GM23338 (cell line): ENCODE results near the gene RTN4IP1. TPM values are rescaled to one million over a fixed set of nuclear protein-coding genes. Genes with fewer than 3 reads are reported as not detected.
"Not testable (repeated sequence)": the region's sequence is repeated elsewhere in the genome, so short reads cannot be mapped to it uniquely, and the experiment has no call there.

Source experiments
- ATAC-seq: fragments of 200-7000 bp; cut with Tn5 transposase; 3 replicates; pipeline ENCODE4 v1.9.1; 2020
- DNase-seq: peaks from one replicate; pipeline ENCODE4 v3.0.0-alpha.2; 2015; ENCODE audit warnings: low spot score
- H2AFZ ChIP-seq: fragments of 200-600 bp; sonication (generic); 2 replicates; pipeline ENCODE4 v1.8.0; 2016; ENCODE audit warnings: antibody characterized with exemption, mild to moderate bottlenecking, moderate library complexity
- H3F3A ChIP-seq: fragments of 200-600 bp; sonication (generic); replicated peaks from 2 replicates; pipeline ENCODE4 v1.8.0; 2017; ENCODE audit warnings: antibody characterized with exemption, mixed run types, low read depth
- H3K27ac ChIP-seq: fragments of 200-600 bp; sonication (generic); 2 replicates; pipeline ENCODE4 v1.6.1; 2016; ENCODE audit warnings: low read depth
- H3K27me3 ChIP-seq: fragments of 200-600 bp; sonication (generic); 2 replicates; pipeline ENCODE4 v1.8.0; 2016; ENCODE audit warnings: mild to moderate bottlenecking, mixed run types, moderate library complexity; ENCODE audit not compliant: insufficient read depth
- H3K36me3 ChIP-seq: fragments of 200-600 bp; sonication (generic); 2 replicates; pipeline ENCODE4 v1.8.0; 2016; ENCODE audit warnings: mild to moderate bottlenecking; ENCODE audit not compliant: insufficient read depth
- H3K4me1 ChIP-seq: fragments of 200-600 bp; sonication (generic); 2 replicates; pipeline ENCODE4 v1.8.0; 2016; ENCODE audit warnings: mild to moderate bottlenecking, moderate library complexity; ENCODE audit not compliant: insufficient read depth
- H3K4me2 ChIP-seq: fragments of 200-600 bp; sonication (generic); 2 replicates; pipeline ENCODE4 v1.7.1; 2017; ENCODE audit warnings: mixed run types
- H3K4me3 ChIP-seq: fragments of 200-600 bp; sonication (generic); 2 replicates; pipeline ENCODE4 v1.6.1; 2016; ENCODE audit warnings: mixed run types
- H3K79me2 ChIP-seq: fragments of 200-600 bp; sonication (generic); replicated peaks from 2 replicates; pipeline ENCODE4 v1.8.0; 2017; ENCODE audit warnings: mild to moderate bottlenecking; ENCODE audit not compliant: insufficient read depth
- H3K9me2 ChIP-seq: fragments of 200-600 bp; sonication (generic); 2 replicates; pipeline ENCODE4 v1.8.0; 2017; ENCODE audit not compliant: insufficient read depth
- H4K20me1 ChIP-seq: fragments of 200-600 bp; sonication (generic); replicated peaks from 2 replicates; pipeline ENCODE4 v1.8.0; 2017; ENCODE audit warnings: mild to moderate bottlenecking; ENCODE audit not compliant: insufficient read depth
- H3K27ac Mint-ChIP-seq: 2 replicates; pipeline ENCODE4 v1.8.0; 2020; ENCODE audit warnings: inconsistent platforms, mild to moderate bottlenecking, moderate library complexity, mixed read lengths
- H3K27me3 Mint-ChIP-seq: 3 replicates; pipeline ENCODE4 v1.8.0; 2022; ENCODE audit warnings: low read depth, mild to moderate bottlenecking, moderate library complexity, mixed read lengths, inconsistent platforms; ENCODE audit not compliant: insufficient read depth, poor library complexity
- H3K36me3 Mint-ChIP-seq: 3 replicates; pipeline ENCODE4 v1.8.0; 2021; ENCODE audit warnings: low read depth, mild to moderate bottlenecking, inconsistent platforms, moderate library complexity, mixed read lengths
- H3K4me1 Mint-ChIP-seq: 3 replicates; pipeline ENCODE4 v1.8.0; 2020; ENCODE audit warnings: mild to moderate bottlenecking, inconsistent platforms, mixed read lengths
- H3K4me3 Mint-ChIP-seq: 3 replicates; pipeline ENCODE4 v1.8.0; 2021; ENCODE audit warnings: moderate library complexity, mild to moderate bottlenecking, inconsistent platforms, mixed read lengths
- H3K9me3 Mint-ChIP-seq: 3 replicates; pipeline ENCODE4 v1.8.0; 2020; ENCODE audit warnings: moderate library complexity, mild to moderate bottlenecking, inconsistent platforms, mixed read lengths
- CREB1 ChIP-seq: fragments of 250-450 bp; sonication (Bioruptor Pico); IDR thresholded peaks from 2 replicates; pipeline ENCODE4 v1.5.0; 2020; ENCODE audit warnings: low read depth, mild to moderate bottlenecking, moderate library complexity
- CTCF ChIP-seq, 2 experiments: fragments of 200-600 bp in 1 of 2; sonication (generic) in 1 of 2; conservative IDR thresholded peaks; 2 replicates each; pipeline versions ENCODE4 v1.5.1 to v1.6.1; 2016 to 2017; ENCODE audit warnings: antibody characterized with exemption in 2 of 2, low read depth in 2 of 2, mild to moderate bottlenecking in 2 of 2, moderate library complexity in 1 of 2
- EZH2phosphoT487 ChIP-seq: fragments of 200-600 bp; sonication (generic); IDR thresholded peaks from one replicate; pipeline ENCODE4 v1.8.1; 2018; ENCODE audit warnings: antibody characterized with exemption; ENCODE audit not compliant: unreplicated experiment
- JUNB ChIP-seq: IDR thresholded peaks from one replicate; pipeline ENCODE4 v1.6.1; 2016; ENCODE audit warnings: antibody characterized with exemption; ENCODE audit not compliant: unreplicated experiment
- NANOG ChIP-seq: IDR thresholded peaks from 2 replicates; pipeline ENCODE4 v1.6.1; 2016; ENCODE audit warnings: antibody characterized with exemption, borderline replicate concordance
- POLR2AphosphoS5 ChIP-seq: IDR thresholded peaks from 2 replicates; pipeline ENCODE4 v1.6.1; 2016; ENCODE audit warnings: antibody characterized with exemption, low read depth
- ZNF114 ChIP-seq: fragments of 250-450 bp; sonication (Bioruptor Pico); IDR thresholded peaks from 2 replicates; pipeline ENCODE4 v1.5.0; 2020; ENCODE audit warnings: mild to moderate bottlenecking, moderate library complexity
- ZNF331 ChIP-seq: fragments of 250-450 bp; sonication (Bioruptor Pico); IDR thresholded peaks from 2 replicates; pipeline ENCODE4 v1.5.0; 2020; ENCODE audit warnings: low read depth, mild to moderate bottlenecking, moderate library complexity
- polyA plus RNA-seq: library from polyadenylated mRNA; unstranded; fragments of >200 nt; fragmentation: Nextera tagmentation; extraction: Ambion mirVana; gene quantifications from 2 replicates; pipeline ENCODE4 v1.2.1, GENCODE V29; 2016
- total RNA-seq: library from RNA; depleted of rRNA; stranded (reverse); fragments of >200 nt; shearing (Covaris generic); gene quantifications from 2 replicates; pipeline ENCODE4 v1.2.3, GENCODE V29; 2014
- TF ChIP-seq, protein P1 (sequence below): fragments of 250-450 bp; sonication (Bioruptor Pico); IDR thresholded peaks from 2 replicates; pipeline ENCODE4 v1.5.0; 2020; ENCODE audit warnings: mild to moderate bottlenecking, moderate library complexity
- TF ChIP-seq, protein P2 (sequence below): IDR thresholded peaks from 2 replicates; pipeline ENCODE4 v1.6.1; 2016; ENCODE audit warnings: antibody characterized with exemption

Gene RTN4IP1
- total and polyA plus RNA-seq, 2 experiments from 2014 or later, result 14.5 to 17.5 TPM

DNA sequence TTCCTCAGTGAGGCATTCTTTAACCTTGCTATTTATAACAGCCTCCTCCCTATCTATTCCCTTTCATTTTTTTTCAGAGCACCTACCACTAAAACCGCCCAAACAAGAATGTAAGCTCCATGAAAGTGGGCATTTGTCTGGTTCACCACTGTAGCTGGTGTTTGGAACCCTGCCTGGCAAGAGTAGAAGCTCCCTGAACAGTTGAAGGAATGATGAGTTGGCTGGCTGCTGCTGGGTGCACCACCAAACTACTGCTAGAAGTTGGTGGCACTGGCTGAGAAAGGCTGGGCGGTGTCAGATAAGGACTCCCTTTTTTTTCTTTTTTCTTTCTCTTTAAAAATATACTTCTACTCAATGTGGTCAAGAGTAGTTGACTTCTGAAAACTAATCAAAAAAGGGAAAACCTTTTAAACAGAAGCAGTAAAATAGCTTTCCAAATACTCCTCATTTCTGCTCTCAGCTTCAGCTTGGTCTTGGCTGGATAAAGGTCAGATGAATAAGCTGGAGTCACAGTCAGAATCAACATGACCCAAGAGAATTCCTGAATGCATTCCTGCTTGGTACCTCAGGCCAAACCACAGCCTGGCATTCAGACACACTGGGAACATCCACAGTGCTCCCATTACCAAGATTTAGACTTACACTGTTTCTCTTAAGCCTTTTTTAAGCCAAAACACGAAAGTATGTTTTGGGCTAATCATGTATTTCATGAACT lies 38.0 kb downstream of the RTN4IP1 start:
- DNase-seq (no peak), ATAC-seq (no peak)
- Histone ChIP-seq H3K4me3 (no peak overlapping the region), H3F3A (no peaks in the 10 kb centered on the region), H3K9me2 (0 out of 2 replicates have a peak, but pooled peaks cover 5% of the 10 kb centered on the region), H3K27me3 (no peaks in the 10 kb centered on the region), H3K36me3 (no peaks in the 10 kb centered on the region), H3K4me2 (no peak overlapping the region), H3K79me2 (no peaks in the 10 kb centered on the region), H2AFZ (no peak overlapping the region), H3K27ac (no peak overlapping the region), H4K20me1 (no peaks in the 10 kb centered on the region; the same call in 1 of the 2 replicates), H3K4me1 (no peaks in the 10 kb centered on the region)
- TF ChIP-seq ZNF114 (CRISPR knock-in tag) (no peak), POLR2AphosphoS5 (no peak), EZH2phosphoT487 (no peak), ZNF331 (no peak), CTCF (conservative IDR thresholded peaks at IDR 0.05; ENCODE audit: low read depth in 2 of 2) (no peak), JUNB (no peak), CREB1 (CRISPR knock-in tag) (no peak), NANOG (no peak)
- TF ChIP-seq, protein P1, sequence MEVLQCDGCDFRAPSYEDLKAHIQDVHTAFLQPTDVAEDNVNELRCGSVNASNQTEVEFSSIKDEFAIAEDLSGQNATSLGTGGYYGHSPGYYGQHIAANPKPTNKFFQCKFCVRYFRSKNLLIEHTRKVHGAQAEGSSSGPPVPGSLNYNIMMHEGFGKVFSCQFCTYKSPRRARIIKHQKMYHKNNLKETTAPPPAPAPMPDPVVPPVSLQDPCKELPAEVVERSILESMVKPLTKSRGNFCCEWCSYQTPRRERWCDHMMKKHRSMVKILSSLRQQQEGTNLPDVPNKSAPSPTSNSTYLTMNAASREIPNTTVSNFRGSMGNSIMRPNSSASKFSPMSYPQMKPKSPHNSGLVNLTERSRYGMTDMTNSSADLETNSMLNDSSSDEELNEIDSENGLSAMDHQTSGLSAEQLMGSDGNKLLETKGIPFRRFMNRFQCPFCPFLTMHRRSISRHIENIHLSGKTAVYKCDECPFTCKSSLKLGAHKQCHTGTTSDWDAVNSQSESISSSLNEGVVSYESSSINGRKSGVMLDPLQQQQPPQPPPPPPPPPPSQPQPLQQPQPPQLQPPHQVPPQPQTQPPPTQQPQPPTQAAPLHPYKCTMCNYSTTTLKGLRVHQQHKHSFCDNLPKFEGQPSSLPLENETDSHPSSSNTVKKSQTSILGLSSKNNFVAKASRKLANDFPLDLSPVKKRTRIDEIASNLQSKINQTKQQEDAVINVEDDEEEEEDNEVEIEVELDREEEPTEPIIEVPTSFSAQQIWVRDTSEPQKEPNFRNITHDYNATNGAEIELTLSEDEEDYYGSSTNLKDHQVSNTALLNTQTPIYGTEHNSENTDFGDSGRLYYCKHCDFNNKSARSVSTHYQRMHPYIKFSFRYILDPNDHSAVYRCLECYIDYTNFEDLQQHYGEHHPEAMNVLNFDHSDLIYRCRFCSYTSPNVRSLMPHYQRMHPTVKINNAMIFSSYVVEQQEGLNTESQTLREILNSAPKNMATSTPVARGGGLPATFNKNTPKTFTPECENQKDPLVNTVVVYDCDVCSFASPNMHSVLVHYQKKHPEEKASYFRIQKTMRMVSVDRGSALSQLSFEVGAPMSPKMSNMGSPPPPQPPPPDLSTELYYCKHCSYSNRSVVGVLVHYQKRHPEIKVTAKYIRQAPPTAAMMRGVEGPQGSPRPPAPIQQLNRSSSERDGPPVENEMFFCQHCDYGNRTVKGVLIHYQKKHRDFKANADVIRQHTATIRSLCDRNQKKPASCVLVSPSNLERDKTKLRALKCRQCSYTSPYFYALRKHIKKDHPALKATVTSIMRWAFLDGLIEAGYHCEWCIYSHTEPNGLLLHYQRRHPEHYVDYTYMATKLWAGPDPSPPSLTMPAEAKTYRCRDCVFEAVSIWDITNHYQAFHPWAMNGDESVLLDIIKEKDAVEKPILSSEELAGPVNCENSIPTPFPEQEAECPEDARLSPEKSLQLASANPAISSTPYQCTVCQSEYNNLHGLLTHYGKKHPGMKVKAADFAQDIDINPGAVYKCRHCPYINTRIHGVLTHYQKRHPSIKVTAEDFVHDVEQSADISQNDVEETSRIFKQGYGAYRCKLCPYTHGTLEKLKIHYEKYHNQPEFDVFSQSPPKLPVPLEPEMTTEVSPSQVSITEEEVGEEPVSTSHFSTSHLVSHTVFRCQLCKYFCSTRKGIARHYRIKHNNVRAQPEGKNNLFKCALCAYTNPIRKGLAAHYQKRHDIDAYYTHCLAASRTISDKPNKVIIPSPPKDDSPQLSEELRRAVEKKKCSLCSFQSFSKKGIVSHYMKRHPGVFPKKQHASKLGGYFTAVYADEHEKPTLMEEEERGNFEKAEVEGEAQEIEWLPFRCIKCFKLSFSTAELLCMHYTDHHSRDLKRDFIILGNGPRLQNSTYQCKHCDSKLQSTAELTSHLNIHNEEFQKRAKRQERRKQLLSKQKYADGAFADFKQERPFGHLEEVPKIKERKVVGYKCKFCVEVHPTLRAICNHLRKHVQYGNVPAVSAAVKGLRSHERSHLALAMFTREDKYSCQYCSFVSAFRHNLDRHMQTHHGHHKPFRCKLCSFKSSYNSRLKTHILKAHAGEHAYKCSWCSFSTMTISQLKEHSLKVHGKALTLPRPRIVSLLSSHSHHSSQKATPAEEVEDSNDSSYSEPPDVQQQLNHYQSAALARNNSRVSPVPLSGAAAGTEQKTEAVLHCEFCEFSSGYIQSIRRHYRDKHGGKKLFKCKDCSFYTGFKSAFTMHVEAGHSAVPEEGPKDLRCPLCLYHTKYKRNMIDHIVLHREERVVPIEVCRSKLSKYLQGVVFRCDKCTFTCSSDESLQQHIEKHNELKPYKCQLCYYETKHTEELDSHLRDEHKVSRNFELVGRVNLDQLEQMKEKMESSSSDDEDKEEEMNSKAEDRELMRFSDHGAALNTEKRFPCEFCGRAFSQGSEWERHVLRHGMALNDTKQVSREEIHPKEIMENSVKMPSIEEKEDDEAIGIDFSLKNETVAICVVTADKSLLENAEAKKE, result no peak
- TF ChIP-seq, protein P2, sequence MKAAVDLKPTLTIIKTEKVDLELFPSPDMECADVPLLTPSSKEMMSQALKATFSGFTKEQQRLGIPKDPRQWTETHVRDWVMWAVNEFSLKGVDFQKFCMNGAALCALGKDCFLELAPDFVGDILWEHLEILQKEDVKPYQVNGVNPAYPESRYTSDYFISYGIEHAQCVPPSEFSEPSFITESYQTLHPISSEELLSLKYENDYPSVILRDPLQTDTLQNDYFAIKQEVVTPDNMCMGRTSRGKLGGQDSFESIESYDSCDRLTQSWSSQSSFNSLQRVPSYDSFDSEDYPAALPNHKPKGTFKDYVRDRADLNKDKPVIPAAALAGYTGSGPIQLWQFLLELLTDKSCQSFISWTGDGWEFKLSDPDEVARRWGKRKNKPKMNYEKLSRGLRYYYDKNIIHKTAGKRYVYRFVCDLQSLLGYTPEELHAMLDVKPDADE, result no peak
- Mint-ChIP-seq H3K27ac (no peak overlapping the region), H3K4me3 (no peak overlapping the region), H3K27me3 (peaks cover 2% of the 10 kb centered on the region), H3K9me3 (no peaks in the 10 kb centered on the region; the same call in 2 of the 3 replicates), H3K4me1 (peaks cover 7% of the 10 kb centered on the region; the same call in 2 of the 3 replicates), H3K36me3 (peaks cover 40% of the 10 kb centered on the region; the same call in 2 of the 3 replicates)

DNA sequence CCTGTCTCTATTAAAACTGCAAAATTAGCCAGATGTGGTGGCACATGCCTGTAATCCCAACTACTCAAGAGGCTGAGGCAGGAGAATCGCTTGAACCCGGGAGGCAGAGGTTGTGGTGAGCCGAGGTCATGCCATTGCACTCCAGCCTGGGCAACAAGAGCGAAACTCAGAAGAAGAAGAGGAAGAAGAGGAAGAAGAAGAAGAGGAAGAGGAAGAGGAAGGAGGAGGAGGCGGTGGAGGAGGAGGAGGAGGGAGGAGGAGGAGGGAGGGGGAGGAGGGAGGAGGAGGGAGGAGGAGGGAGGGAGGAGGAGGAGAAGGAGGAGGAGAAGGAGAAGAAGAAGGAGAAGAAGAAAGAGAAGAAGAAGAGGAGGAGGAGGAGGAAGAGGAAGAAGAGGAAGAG lies 40.4 kb downstream of the RTN4IP1 start:
- not testable (repeated sequence) for H3K79me2 ChIP-seq, H2AFZ ChIP-seq, H3K9me3 Mint-ChIP-seq, H3K27me3 ChIP-seq, H3K4me3 ChIP-seq, ATAC-seq, H3K27ac ChIP-seq, H3K9me2 ChIP-seq, H3K4me1 ChIP-seq, H3K27ac Mint-ChIP-seq, H4K20me1 ChIP-seq, H3K4me2 ChIP-seq, DNase-seq, H3K27me3 Mint-ChIP-seq, H3K36me3 ChIP-seq, H3K4me3 Mint-ChIP-seq, H3F3A ChIP-seq
- H3K4me1 Mint-ChIP-seq, result peaks cover 16% of the 10 kb centered on the region; the same call in 2 of the 3 replicates
- H3K36me3 Mint-ChIP-seq, result peaks cover 43% of the 10 kb centered on the region; the same call in 2 of the 3 replicates
